Measurements from ENCODE around the gene MKRN2OS.

MKRN2OS gene

DNA sequence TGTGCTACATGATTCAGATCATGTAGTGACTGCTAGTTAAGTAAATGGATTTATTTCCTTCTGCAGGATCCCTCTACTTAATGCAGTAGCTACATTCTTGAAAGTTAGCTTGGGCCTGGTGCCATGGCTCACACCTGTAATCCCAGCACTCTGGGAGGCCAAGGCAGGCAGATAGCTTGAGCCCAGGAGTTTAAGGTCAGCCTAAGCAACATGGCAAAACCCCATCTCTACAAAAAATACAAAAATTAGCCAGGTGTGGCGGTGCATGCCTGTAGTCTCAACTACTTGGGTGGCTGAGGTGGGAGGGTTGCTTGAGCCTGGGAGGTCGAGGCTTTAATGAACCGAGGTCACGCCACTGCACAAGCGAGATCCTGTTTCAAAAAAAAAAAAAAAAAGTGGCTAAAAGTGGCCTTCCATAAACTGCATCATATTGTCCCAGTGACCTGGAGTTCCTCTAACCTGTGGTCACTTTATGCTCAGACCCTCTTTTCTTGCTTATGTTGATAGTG, 39.0 kb downstream of the MKRN2OS start:
- H3K4me1 ChIP-seq (ENCODE audit: low read length): no peaks in the 10 kb centered on the region
- H3K27ac ChIP-seq (ENCODE audit: low read length): no peak overlapping the region
- H3K4me3 ChIP-seq (ENCODE audit: low read length): no peak overlapping the region
- H4K20me1 ChIP-seq (ENCODE audit: insufficient read depth, low read length): no peaks in the 10 kb centered on the region
- no peak overlapping the region for H2AFZ ChIP-seq (ENCODE audit: low read depth, low read length)
- H3K27me3 ChIP-seq (ENCODE audit: low read depth, low read length): no peaks in the 10 kb centered on the region
- H3K79me2 ChIP-seq (ENCODE audit: low read length): no peaks in the 10 kb centered on the region
- H3K36me3 ChIP-seq (replicated peaks; ENCODE audit: low read depth, low read length): peaks cover 51% of the 10 kb centered on the region
- no peak overlapping the region for H3K9ac ChIP-seq (ENCODE audit: low read length)
- TF ChIP-seq, protein P1, sequence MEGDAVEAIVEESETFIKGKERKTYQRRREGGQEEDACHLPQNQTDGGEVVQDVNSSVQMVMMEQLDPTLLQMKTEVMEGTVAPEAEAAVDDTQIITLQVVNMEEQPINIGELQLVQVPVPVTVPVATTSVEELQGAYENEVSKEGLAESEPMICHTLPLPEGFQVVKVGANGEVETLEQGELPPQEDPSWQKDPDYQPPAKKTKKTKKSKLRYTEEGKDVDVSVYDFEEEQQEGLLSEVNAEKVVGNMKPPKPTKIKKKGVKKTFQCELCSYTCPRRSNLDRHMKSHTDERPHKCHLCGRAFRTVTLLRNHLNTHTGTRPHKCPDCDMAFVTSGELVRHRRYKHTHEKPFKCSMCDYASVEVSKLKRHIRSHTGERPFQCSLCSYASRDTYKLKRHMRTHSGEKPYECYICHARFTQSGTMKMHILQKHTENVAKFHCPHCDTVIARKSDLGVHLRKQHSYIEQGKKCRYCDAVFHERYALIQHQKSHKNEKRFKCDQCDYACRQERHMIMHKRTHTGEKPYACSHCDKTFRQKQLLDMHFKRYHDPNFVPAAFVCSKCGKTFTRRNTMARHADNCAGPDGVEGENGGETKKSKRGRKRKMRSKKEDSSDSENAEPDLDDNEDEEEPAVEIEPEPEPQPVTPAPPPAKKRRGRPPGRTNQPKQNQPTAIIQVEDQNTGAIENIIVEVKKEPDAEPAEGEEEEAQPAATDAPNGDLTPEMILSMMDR (IDR thresholded peaks at IDR 0.05; ENCODE audit: low read depth, low read length): no peak
- TF ChIP-seq EZH2phosphoT487 (IDR thresholded peaks at IDR 0.05; ENCODE audit: low read depth): no peak
- no peak overlapping the region for H3K4me2 ChIP-seq (ENCODE audit: low read length)
- no peaks in the 10 kb centered on the region for H3K9me3 ChIP-seq (ENCODE audit: insufficient read depth, low read length)

- Histone ChIP-seq H2AFZ (ENCODE audit: low read depth, low read length) (no peak overlapping the region), H3K9me3 (ENCODE audit: insufficient read depth, low read length) (no peaks in the 10 kb centered on the region), H3K9ac (ENCODE audit: low read length) (no peak overlapping the region), H3K27me3 (ENCODE audit: low read depth, low read length) (no peaks in the 10 kb centered on the region), H3K27ac (ENCODE audit: low read length) (no peak overlapping the region), H3K4me1 (ENCODE audit: low read length) (no peaks in the 10 kb centered on the region), H3K4me3 (ENCODE audit: low read length) (no peak overlapping the region), H3K36me3 (replicated peaks; ENCODE audit: low read depth, low read length) (peaks cover 62% of the 10 kb centered on the region), H4K20me1 (ENCODE audit: insufficient read depth, low read length) (no peaks in the 10 kb centered on the region), H3K79me2 (ENCODE audit: low read length) (no peaks in the 10 kb centered on the region), H3K4me2 (ENCODE audit: low read length) (no peak overlapping the region)
- TF ChIP-seq, protein P1 (IDR thresholded peaks at IDR 0.05; ENCODE audit: low read depth, low read length): no peak
- TF ChIP-seq EZH2phosphoT487 (IDR thresholded peaks at IDR 0.05; ENCODE audit: low read depth): no peak
Measured at GRCh38 chr3:12503126-12503957, 42.0 kb downstream of the MKRN2OS start.

DNA sequence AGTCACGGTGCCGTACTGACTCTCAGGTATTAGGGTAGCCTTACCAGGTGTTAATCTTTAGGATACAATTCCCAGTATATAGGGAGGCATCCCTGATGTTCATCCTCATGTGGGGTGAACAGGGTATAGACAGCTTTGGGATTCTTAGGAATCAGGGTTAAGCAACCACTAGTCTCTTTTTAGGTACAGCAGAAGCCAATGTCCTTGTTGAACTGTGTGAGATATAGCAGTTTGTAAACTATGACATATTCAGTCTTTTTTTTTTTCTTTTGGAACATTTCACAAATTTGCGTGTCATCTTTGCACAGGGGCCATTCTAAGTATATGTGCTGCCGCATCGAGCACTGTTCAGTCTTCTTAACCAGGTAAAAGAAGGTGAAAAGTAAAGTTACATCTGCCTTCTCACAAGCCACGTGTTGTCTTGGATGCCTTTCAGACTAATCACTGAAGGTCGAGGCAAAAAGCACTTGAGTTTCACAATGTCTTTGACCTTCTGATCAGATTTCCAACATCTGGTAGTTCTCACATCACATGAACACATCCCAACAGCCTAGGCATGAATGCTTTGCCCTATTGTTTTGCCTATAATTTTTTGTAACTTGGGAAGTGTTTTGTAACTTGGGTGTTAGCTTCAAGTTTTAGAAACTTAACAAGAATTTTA, 43.8 kb downstream of the MKRN2OS start:
- peaks cover 76% of the 10 kb centered on the region for H3K36me3 ChIP-seq (replicated peaks; ENCODE audit: low read depth, low read length)
- H3K79me2 ChIP-seq (ENCODE audit: low read length): no peaks in the 10 kb centered on the region
- H3K9ac ChIP-seq (ENCODE audit: low read length): no peak overlapping the region
- H2AFZ ChIP-seq (ENCODE audit: low read depth, low read length): no peak overlapping the region
- H3K27me3 ChIP-seq (ENCODE audit: low read depth, low read length): no peaks in the 10 kb centered on the region
- H3K4me2 ChIP-seq (ENCODE audit: low read length): no peak overlapping the region
- H3K9me3 ChIP-seq (ENCODE audit: insufficient read depth, low read length): no peaks in the 10 kb centered on the region
- H3K4me3 ChIP-seq (ENCODE audit: low read length): no peak overlapping the region
- H3K4me1 ChIP-seq (ENCODE audit: low read length): no peaks in the 10 kb centered on the region
- H4K20me1 ChIP-seq (ENCODE audit: insufficient read depth, low read length): no peaks in the 10 kb centered on the region
- no peak overlapping the region for H3K27ac ChIP-seq (ENCODE audit: low read length)
- no peak for TF ChIP-seq EZH2phosphoT487 (IDR thresholded peaks at IDR 0.05; ENCODE audit: low read depth)
- TF ChIP-seq, protein P1 (IDR thresholded peaks at IDR 0.05; ENCODE audit: low read depth, low read length): no peak

- Histone ChIP-seq H3K27me3 (ENCODE audit: low read depth, low read length) (no peaks in the 10 kb centered on the region), H3K27ac (ENCODE audit: low read length) (no peak overlapping the region), H3K4me1 (ENCODE audit: low read length) (no peaks in the 10 kb centered on the region), H3K9ac (ENCODE audit: low read length) (no peak overlapping the region), H3K36me3 (replicated peaks; ENCODE audit: low read depth, low read length) (peaks cover 69% of the 10 kb centered on the region), H3K79me2 (ENCODE audit: low read length) (no peaks in the 10 kb centered on the region), H2AFZ (ENCODE audit: low read depth, low read length) (no peak overlapping the region), H3K4me2 (ENCODE audit: low read length) (no peak overlapping the region), H4K20me1 (ENCODE audit: insufficient read depth, low read length) (no peaks in the 10 kb centered on the region), H3K4me3 (ENCODE audit: low read length) (no peak overlapping the region), H3K9me3 (ENCODE audit: insufficient read depth, low read length) (no peaks in the 10 kb centered on the region)
- no peak for TF ChIP-seq EZH2phosphoT487 (IDR thresholded peaks at IDR 0.05; ENCODE audit: low read depth)
- TF ChIP-seq, protein P1 (IDR thresholded peaks at IDR 0.05; ENCODE audit: low read depth, low read length): no peak
Measured at GRCh38 chr3:12499474-12499873, 45.8 kb downstream of the MKRN2OS start.

Data from OCI-LY3 (cell line).